Hepatocyte (in vitro differentiated cells): ENCODE data around the gene MMD. TPM values are rescaled to one million over a fixed set of nuclear protein-coding genes. Genes with fewer than 3 reads are reported as not detected.
"Not testable (repeated sequence)": the region's sequence is repeated elsewhere in the genome, so short reads cannot be mapped to it uniquely, and the experiment has no call there.

Source experiments
- DNase-seq: peaks from one replicate; pipeline ENCODE4 v3.0.0-alpha.2; 2016; ENCODE audit warnings: low spot score
- H2AFZ ChIP-seq: fragments of 200-600 bp; sonication (generic); 2 replicates; pipeline ENCODE4 v1.6.0; 2016; ENCODE audit warnings: antibody characterized with exemption, mild to moderate bottlenecking
- H3K27ac ChIP-seq: fragments of 200-600 bp; sonication (generic); 2 replicates; pipeline ENCODE4 v1.5.1; 2016; ENCODE audit warnings: mild to moderate bottlenecking
- H3K27me3 ChIP-seq: fragments of 200-600 bp; sonication (generic); 2 replicates; pipeline ENCODE4 v1.6.1; 2016
- H3K36me3 ChIP-seq: fragments of 200-600 bp; sonication (generic); replicated peaks from 2 replicates; pipeline ENCODE4 v1.5.1; 2016; ENCODE audit warnings: low read depth; ENCODE audit not compliant: insufficient read depth
- H3K4me1 ChIP-seq: fragments of 200-600 bp; sonication (generic); 2 replicates; pipeline ENCODE4 v1.5.1; 2016; ENCODE audit warnings: mild to moderate bottlenecking, moderate library complexity; ENCODE audit not compliant: insufficient read depth
- H3K4me2 ChIP-seq: fragments of 200-600 bp; sonication (generic); 2 replicates; pipeline ENCODE4 v1.6.0; 2016
- H3K4me3 ChIP-seq: fragments of 200-600 bp; sonication (generic); 2 replicates; pipeline ENCODE4 v1.5.1; 2016; ENCODE audit warnings: mild to moderate bottlenecking
- H3K79me2 ChIP-seq: fragments of 200-600 bp; sonication (generic); 2 replicates; pipeline ENCODE4 v1.6.0; 2017; ENCODE audit warnings: mild to moderate bottlenecking
- H3K9me2 ChIP-seq: fragments of 200-600 bp; sonication (generic); replicated peaks from 2 replicates; pipeline ENCODE4 v1.6.0; 2017; ENCODE audit warnings: mild to moderate bottlenecking; ENCODE audit not compliant: insufficient read depth
- H3K9me3 ChIP-seq: fragments of 200-600 bp; sonication (generic); 2 replicates; pipeline ENCODE4 v1.5.1; 2016; ENCODE audit warnings: low read depth, mild to moderate bottlenecking
- H4K20me1 ChIP-seq: fragments of 200-600 bp; sonication (generic); 2 replicates; pipeline ENCODE4 v1.6.0; 2016; ENCODE audit warnings: mild to moderate bottlenecking; ENCODE audit not compliant: insufficient read depth, poor library complexity, severe bottlenecking
- EZH2 ChIP-seq: fragments of 200-600 bp; sonication (generic); IDR thresholded peaks from 2 replicates; pipeline ENCODE4 v1.6.1; 2016; ENCODE audit warnings: antibody characterized with exemption, mild to moderate bottlenecking, borderline replicate concordance
- EZH2phosphoT487 ChIP-seq: fragments of 200-600 bp; sonication (generic); IDR thresholded peaks from one replicate; pipeline ENCODE4 v1.6.1; 2018; ENCODE audit warnings: antibody characterized with exemption, mild to moderate bottlenecking, low read depth, moderate library complexity; ENCODE audit not compliant: unreplicated experiment, severe bottlenecking
- WGBS: methylation state at CpG from one replicate; pipeline ENCODE4 v1.1.6; 2016; ENCODE audit warnings: low lambda C conversion rate; ENCODE audit errors: missing lambda C conversion rate; 5-methylcytosine and 5-hydroxymethylcytosine counted together
- polyA plus RNA-seq: library from polyadenylated mRNA; unstranded; fragments of >200 nt; fragmentation: Nextera tagmentation; extraction: Ambion mirVana; gene quantifications from 2 replicates; pipeline ENCODE4 v1.2.1, GENCODE V29; 2016
- total RNA-seq: library from RNA; depleted of rRNA; stranded (reverse); fragments of >200 nt; gene quantifications from 2 replicates; pipeline ENCODE4 v1.2.3, GENCODE V29; 2014
- TF ChIP-seq, protein P1 (sequence below): fragments of 200-600 bp; sonication (generic); IDR thresholded peaks from 2 replicates; pipeline ENCODE4 v1.5.1; 2016; ENCODE audit warnings: antibody characterized with exemption, mild to moderate bottlenecking; ENCODE audit not compliant: poor library complexity

MMD gene
- total and polyA plus RNA-seq, 2 experiments from 2014 or later, result 26.9 to 29.5 TPM

DNA sequence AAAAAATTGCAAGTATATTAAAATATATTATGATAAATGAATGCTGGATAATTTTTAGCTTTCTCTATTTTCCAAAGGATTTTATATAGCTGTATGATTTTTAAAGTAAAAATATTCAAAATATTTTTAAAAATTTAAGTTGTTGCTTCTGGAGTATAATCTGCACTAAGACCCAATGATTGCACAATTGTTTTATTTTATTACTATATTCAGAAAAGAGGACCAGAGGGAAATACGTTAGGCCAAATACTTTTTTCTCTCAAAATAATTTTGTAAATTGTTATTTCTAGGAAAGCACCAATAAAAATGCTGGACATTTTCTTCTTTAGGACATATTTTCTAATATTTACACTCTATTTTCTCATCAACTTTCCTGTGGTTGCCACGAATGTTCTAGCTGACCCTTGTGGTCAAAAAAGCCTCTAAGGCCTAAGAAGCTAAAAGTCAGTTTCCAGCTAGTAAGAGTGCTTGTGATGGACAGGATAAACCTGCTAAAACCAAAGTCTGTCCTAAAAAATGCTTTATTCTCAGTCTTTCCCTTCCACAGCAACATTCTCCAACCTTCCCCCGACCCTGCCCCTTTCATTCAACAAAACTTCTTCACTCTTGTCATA lies 31.2 kb downstream of the MMD start:
- no peak overlapping the region for H3K27ac ChIP-seq
- no peaks in the 10 kb centered on the region for H3K9me3 ChIP-seq
- no peak overlapping the region for H2AFZ ChIP-seq
- no peaks in the 10 kb centered on the region for H3K27me3 ChIP-seq
- H3K4me2 ChIP-seq, result no peak overlapping the region
- no peaks in the 10 kb centered on the region for H3K9me2 ChIP-seq
- H3K4me3 ChIP-seq, result no peak overlapping the region
- 85% methylated on average over 3 of the region's 3 CpGs for WGBS
- peaks cover 17% of the 10 kb centered on the region for H3K4me1 ChIP-seq
- no peak for DNase-seq
- no peaks in the 10 kb centered on the region for H4K20me1 ChIP-seq
- no peaks in the 10 kb centered on the region for H3K36me3 ChIP-seq
- TF ChIP-seq, protein P1, sequence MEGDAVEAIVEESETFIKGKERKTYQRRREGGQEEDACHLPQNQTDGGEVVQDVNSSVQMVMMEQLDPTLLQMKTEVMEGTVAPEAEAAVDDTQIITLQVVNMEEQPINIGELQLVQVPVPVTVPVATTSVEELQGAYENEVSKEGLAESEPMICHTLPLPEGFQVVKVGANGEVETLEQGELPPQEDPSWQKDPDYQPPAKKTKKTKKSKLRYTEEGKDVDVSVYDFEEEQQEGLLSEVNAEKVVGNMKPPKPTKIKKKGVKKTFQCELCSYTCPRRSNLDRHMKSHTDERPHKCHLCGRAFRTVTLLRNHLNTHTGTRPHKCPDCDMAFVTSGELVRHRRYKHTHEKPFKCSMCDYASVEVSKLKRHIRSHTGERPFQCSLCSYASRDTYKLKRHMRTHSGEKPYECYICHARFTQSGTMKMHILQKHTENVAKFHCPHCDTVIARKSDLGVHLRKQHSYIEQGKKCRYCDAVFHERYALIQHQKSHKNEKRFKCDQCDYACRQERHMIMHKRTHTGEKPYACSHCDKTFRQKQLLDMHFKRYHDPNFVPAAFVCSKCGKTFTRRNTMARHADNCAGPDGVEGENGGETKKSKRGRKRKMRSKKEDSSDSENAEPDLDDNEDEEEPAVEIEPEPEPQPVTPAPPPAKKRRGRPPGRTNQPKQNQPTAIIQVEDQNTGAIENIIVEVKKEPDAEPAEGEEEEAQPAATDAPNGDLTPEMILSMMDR, result no peak
- TF ChIP-seq EZH2phosphoT487 (no peak), EZH2 (no peak)
- H3K79me2 ChIP-seq, result no peaks in the 10 kb centered on the region

DNA sequence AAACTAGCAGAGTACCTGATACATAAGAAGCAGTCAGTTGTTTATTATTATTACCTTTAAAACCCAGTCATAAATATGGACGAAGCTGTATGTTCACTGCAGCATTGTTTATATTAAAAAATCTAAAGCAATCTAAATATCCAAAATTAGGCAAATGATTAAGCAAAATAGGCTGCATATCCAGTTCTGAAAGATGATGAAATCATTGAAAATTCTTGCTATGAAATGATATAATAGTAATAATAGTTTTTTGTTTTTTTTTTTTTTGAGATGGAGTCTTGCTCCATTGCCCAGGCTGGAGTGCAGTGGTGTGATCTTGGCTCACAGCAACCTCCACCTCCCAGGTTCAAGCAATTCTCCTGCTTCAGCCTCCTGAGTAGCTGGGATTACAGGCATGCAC lies 31.9 kb downstream of the MMD start:
- H3K4me3 ChIP-seq, H3K27me3 ChIP-seq, H3K4me2 ChIP-seq, H3K9me2 ChIP-seq, H3K36me3 ChIP-seq, H3K79me2 ChIP-seq, H2AFZ ChIP-seq, DNase-seq, H4K20me1 ChIP-seq, H3K4me1 ChIP-seq, H3K27ac ChIP-seq, H3K9me3 ChIP-seq: not testable (repeated sequence)
- WGBS, result 84% methylated on average over 1 of the region's 1 CpG

DNA sequence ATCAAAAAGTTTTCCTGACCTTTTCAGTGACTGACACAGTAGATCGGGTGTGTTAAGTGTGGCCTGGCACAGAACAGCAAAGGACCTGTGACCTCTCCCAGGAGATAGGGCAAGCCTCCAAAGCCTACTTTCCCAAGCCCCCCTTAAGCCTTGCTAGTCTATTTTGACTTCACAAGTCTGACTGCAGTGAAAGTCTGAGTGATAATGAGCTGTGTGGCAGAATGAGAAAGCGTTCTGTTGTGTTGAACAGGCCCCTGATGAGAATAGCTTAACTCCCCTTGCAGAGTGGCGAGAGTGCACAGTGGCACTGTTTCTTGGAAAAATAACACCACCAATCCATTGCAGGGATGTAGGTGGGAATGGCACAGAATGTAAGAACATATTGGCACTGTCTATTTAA lies 32.8 kb downstream of the MMD start:
- Histone ChIP-seq H3K4me1 (peaks cover 4% of the 10 kb centered on the region), H3K27me3 (no peaks in the 10 kb centered on the region), H3K9me3 (no peaks in the 10 kb centered on the region), H3K36me3 (no peaks in the 10 kb centered on the region), H3K9me2 (no peaks in the 10 kb centered on the region), H3K4me3 (no peak overlapping the region), H3K4me2 (no peak overlapping the region), H4K20me1 (no peaks in the 10 kb centered on the region), H3K27ac (no peak overlapping the region), H2AFZ (no peak overlapping the region), H3K79me2 (no peaks in the 10 kb centered on the region)
- DNase-seq, result no peak
- TF ChIP-seq EZH2phosphoT487 (no peak), EZH2 (no peak)
- TF ChIP-seq, protein P1, result no peak
- WGBS, result 64% methylated on average over 3 of the region's 3 CpGs

DNA sequence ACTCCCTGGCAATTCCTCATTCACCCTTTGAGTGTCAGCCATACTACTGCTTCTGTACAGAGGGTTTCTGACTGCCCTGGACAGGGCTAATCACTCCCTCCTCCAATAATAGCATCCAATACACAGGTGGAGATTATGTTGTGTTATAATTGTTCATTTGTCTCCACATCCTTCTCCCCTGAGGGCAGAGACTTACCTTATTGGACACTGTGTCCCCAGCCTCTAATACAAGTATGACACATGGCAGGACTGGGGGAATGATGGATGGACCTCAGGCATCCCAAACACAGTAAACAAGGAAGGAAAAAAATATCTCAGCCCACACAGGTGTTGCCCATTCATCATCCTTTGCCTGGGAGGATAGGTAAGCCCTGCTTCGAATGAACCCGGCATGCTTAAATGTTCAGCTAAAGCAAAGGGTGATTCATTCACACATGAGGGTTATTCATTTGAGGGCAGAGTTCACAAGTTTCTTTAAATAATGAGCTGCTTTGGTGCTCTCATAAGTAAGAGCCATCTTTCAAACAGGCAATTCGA lies 34.8 kb downstream of the MMD start:
- Histone ChIP-seq H3K79me2 (no peaks in the 10 kb centered on the region), H3K4me3 (no peak overlapping the region), H3K27me3 (no peaks in the 10 kb centered on the region), H3K27ac (no peak overlapping the region), H3K9me2 (no peaks in the 10 kb centered on the region), H3K4me2 (no peak overlapping the region), H3K9me3 (no peaks in the 10 kb centered on the region), H2AFZ (no peak overlapping the region), H3K4me1 (peaks cover 4% of the 10 kb centered on the region), H4K20me1 (no peaks in the 10 kb centered on the region), H3K36me3 (no peaks in the 10 kb centered on the region)
- 73% methylated on average over 3 of the region's 3 CpGs for WGBS
- no peak for TF ChIP-seq EZH2phosphoT487
- TF ChIP-seq EZH2, result no peak
- TF ChIP-seq, protein P1, result no peak
- peak; percentile 19 for DNase-seq
